Measurements from ENCODE around the gene ACTG1.

Gene ACTG1

GRCh38 chr17:81463506-81463905 lies 49.1 kb downstream of the ACTG1 start:
- no peak for TF ChIP-seq CTCF (IDR thresholded peaks at IDR 0.05)
- no peaks in the 10 kb centered on the region for H3K27me3 ChIP-seq (ENCODE audit: control insufficient read depth, insufficient read depth, low read length)
- H3K9ac ChIP-seq: no peak overlapping the region
- no peak overlapping the region for H3K27ac ChIP-seq
- H3K4me3 ChIP-seq (ENCODE audit: low read depth, low read length): no peak overlapping the region
- no peaks in the 10 kb centered on the region for H3K9me3 ChIP-seq (ENCODE audit: control insufficient read depth, low read length)
- no peaks in the 10 kb centered on the region for H3K36me3 ChIP-seq (ENCODE audit: control insufficient read depth, insufficient read depth, low read length)
- H3K4me2 ChIP-seq (ENCODE audit: low read length): no peak overlapping the region
- no peaks in the 10 kb centered on the region for H3K79me2 ChIP-seq
- H3K4me1 ChIP-seq: no peaks in the 10 kb centered on the region
- H2AFZ ChIP-seq: no peak overlapping the region

GRCh38 chr17:81462506-81463125 lies 50.0 kb downstream of the ACTG1 start:
- Histone ChIP-seq H3K4me3 (ENCODE audit: low read depth, low read length) (no peak overlapping the region), H3K27ac (no peak overlapping the region), H2AFZ (no peak overlapping the region), H3K4me2 (ENCODE audit: low read length) (no peak overlapping the region), H3K27me3 (ENCODE audit: control insufficient read depth, insufficient read depth, low read length) (no peaks in the 10 kb centered on the region), H3K79me2 (no peaks in the 10 kb centered on the region), H3K36me3 (ENCODE audit: control insufficient read depth, insufficient read depth, low read length) (no peaks in the 10 kb centered on the region), H3K4me1 (no peaks in the 10 kb centered on the region), H3K9me3 (ENCODE audit: control insufficient read depth, low read length) (no peaks in the 10 kb centered on the region), H3K9ac (no peak overlapping the region)
- no peak for TF ChIP-seq CTCF (IDR thresholded peaks at IDR 0.05)

- Histone ChIP-seq H3K4me2 (ENCODE audit: low read length) (no peak overlapping the region), H3K4me3 (ENCODE audit: low read depth, low read length) (no peak overlapping the region), H3K27ac (no peak overlapping the region), H3K4me1 (no peaks in the 10 kb centered on the region), H2AFZ (no peak overlapping the region), H3K79me2 (no peaks in the 10 kb centered on the region), H3K9me3 (ENCODE audit: control insufficient read depth, low read length) (no peaks in the 10 kb centered on the region), H3K36me3 (ENCODE audit: control insufficient read depth, insufficient read depth, low read length) (no peaks in the 10 kb centered on the region), H3K27me3 (ENCODE audit: control insufficient read depth, insufficient read depth, low read length) (no peaks in the 10 kb centered on the region), H3K9ac (no peak overlapping the region)
- no peak for TF ChIP-seq CTCF (IDR thresholded peaks at IDR 0.05)
Observed at GRCh38 chr17:81461607-81462500, 50.7 kb downstream of the ACTG1 start.

GRCh38 chr17:81460856-81461460 lies 51.6 kb downstream of the ACTG1 start:
- no peak overlapping the region for H3K27ac ChIP-seq
- TF ChIP-seq CTCF (IDR thresholded peaks at IDR 0.05): no peak
- H3K36me3 ChIP-seq (ENCODE audit: control insufficient read depth, insufficient read depth, low read length): no peaks in the 10 kb centered on the region

More at GRCh38 chr17:81460856-81461460, 51.6 kb downstream of the ACTG1 start:
- Histone ChIP-seq H3K27me3 (ENCODE audit: control insufficient read depth, insufficient read depth, low read length) (no peaks in the 10 kb centered on the region), H3K79me2 (no peaks in the 10 kb centered on the region), H3K4me1 (no peaks in the 10 kb centered on the region), H3K4me2 (ENCODE audit: low read length) (no peak overlapping the region), H3K4me3 (ENCODE audit: low read depth, low read length) (no peak overlapping the region), H2AFZ (no peak overlapping the region), H3K9me3 (ENCODE audit: control insufficient read depth, low read length) (no peaks in the 10 kb centered on the region), H3K9ac (no peak overlapping the region)
